Calu3 (cell line): ENCODE data around the gene VCL. TPM values are rescaled to one million over a fixed set of nuclear protein-coding genes. Genes with fewer than 3 reads are reported as not detected.

Experiments used
- BruUV-seq: library from RNA; stranded (reverse); fragments of 400-500 nt; replicated peaks from 2 replicates; lab custom pipeline; 2021; lab: Mats Ljungman, UMichigan
- CTCF ChIA-PET: fragments of 300-600 bp; sonication (Branson Sonifier 250); formaldehyde crosslinking; loops from one replicate; lab custom pipeline; 2022; ENCODE audit warnings: antibody characterized with exemption; lab: Charles Lee
- DNase-seq: peaks from one replicate; pipeline ENCODE4 v3.0.0; 2022
- H3K27ac Mint-ChIP-seq: one replicate; pipeline ENCODE4 v1.8.0; 2022; ENCODE audit warnings: mixed read lengths; ENCODE audit not compliant: unreplicated experiment
- H3K27me3 Mint-ChIP-seq: one replicate; pipeline ENCODE4 v1.8.0; 2022; ENCODE audit warnings: mixed read lengths; ENCODE audit not compliant: unreplicated experiment
- H3K36me3 Mint-ChIP-seq: one replicate; pipeline ENCODE4 v1.8.0; 2022; ENCODE audit warnings: mild to moderate bottlenecking, moderate library complexity, mixed read lengths; ENCODE audit not compliant: insufficient read depth, unreplicated experiment
- H3K4me1 Mint-ChIP-seq: one replicate; pipeline ENCODE4 v1.8.0; 2022; ENCODE audit warnings: mild to moderate bottlenecking, low read depth, mixed read lengths; ENCODE audit not compliant: unreplicated experiment
- H3K4me3 Mint-ChIP-seq: one replicate; pipeline ENCODE4 v1.8.0; 2022; ENCODE audit warnings: mild to moderate bottlenecking, low read depth, moderate library complexity, mixed read lengths; ENCODE audit not compliant: unreplicated experiment
- H3K9me3 Mint-ChIP-seq: one replicate; pipeline ENCODE4 v1.8.0; 2022; ENCODE audit warnings: low read depth, mixed read lengths; ENCODE audit not compliant: unreplicated experiment
- intact Hi-C: fragments of 100-400 bp; cut with micrococcal nuclease; formaldehyde crosslinking; loops from one replicate; pipeline ENCODE4 v1.10.0; 2022; ENCODE audit not compliant: unreplicated experiment
- total RNA-seq: library from RNA; stranded (reverse); gene quantifications from 2 replicates; pipeline ENCODE4 v1.2.3, GENCODE V29; 2022
- TF ChIP-seq, protein P1 (sequence below): fragments of 200-600 bp; IDR thresholded peaks from one replicate; pipeline ENCODE4 v1.8.0; 2022; ENCODE audit warnings: antibody characterized with exemption; ENCODE audit not compliant: unreplicated experiment

VCL gene
- total RNA-seq, 1 experiment from 2014 or later: 237 TPM

DNA sequence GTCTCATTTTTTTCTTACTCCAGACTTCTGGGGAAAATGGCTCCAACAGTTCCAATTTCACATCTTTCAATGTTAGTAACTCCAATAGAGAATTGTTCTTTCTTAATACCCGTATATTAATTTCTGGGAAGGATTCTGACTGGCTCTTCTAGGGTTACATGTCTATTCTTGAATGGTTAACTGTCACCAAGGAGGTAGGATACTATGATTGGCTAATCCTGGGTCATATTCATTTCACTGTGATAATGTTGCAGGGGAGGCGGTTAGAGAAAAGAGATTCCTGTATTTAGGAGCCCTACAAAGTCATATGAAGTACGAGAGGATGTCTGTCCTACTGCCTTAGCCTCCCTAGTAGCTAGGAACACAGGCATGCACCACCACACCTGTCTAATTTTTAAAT lies 16.1 kb upstream of the VCL start:
- TF ChIP-seq, protein P1, sequence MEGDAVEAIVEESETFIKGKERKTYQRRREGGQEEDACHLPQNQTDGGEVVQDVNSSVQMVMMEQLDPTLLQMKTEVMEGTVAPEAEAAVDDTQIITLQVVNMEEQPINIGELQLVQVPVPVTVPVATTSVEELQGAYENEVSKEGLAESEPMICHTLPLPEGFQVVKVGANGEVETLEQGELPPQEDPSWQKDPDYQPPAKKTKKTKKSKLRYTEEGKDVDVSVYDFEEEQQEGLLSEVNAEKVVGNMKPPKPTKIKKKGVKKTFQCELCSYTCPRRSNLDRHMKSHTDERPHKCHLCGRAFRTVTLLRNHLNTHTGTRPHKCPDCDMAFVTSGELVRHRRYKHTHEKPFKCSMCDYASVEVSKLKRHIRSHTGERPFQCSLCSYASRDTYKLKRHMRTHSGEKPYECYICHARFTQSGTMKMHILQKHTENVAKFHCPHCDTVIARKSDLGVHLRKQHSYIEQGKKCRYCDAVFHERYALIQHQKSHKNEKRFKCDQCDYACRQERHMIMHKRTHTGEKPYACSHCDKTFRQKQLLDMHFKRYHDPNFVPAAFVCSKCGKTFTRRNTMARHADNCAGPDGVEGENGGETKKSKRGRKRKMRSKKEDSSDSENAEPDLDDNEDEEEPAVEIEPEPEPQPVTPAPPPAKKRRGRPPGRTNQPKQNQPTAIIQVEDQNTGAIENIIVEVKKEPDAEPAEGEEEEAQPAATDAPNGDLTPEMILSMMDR: no peak
- no peaks in the 10 kb centered on the region for H3K27me3 Mint-ChIP-seq
- no peak for DNase-seq
- intact Hi-C loops: no loop called here
- CTCF ChIA-PET: interaction anchor here (0.5 kb wide), 1 partner anchor 1526 kb away, joined by 3 read pairs; no protein-coding TSS in a partner anchor
- no peak overlapping the region for H3K27ac Mint-ChIP-seq
- no peaks in the 10 kb centered on the region for H3K9me3 Mint-ChIP-seq
- no TSS peak for BruUV-seq
- H3K36me3 Mint-ChIP-seq: no peaks in the 10 kb centered on the region
- H3K4me3 Mint-ChIP-seq: no peak overlapping the region
- H3K4me1 Mint-ChIP-seq: peaks cover 14% of the 10 kb centered on the region

DNA sequence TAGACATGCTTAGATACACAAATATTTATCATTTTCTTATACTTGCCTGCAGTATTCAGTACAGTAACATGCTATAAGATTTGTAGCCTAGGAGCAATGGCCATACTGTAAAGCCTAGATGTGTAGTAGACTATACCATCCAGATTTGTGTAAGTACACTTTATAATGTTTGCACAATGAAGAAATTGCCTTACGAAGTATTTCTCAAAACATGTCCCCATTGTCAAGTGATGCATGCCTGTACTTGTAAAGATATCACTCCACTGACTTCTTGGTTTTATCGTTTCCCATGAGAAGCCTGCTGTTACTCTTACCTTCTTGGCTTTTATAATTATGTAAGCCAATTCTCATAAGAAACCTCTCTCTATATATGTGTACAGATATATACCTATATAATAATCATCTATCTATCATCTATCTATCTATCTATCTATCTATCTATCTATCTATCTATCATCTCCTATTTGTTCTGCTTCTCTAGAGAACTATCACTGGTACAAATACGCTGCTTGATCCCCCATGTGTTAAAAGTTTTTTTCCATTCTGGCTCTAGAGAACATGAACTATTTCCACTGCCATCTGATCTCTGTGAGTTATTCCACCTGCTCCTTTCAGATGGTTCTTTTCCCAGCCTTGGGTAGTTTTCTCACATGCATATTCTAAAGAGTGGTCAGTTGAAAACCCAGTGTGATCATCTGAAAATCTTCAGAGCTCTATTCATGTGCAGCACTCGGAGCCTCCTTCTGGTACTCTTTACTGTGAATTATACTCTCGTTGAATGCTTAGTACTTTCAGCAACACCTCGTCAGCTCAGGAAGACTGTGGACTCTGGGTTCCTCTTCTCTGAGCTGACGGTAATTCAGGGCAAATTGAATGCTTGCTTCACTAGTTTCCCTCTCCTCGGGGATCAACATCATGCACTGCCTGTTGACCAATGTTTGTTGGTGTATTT lies 14.5 kb upstream of the VCL start:
- intact Hi-C loops: no loop called here
- peaks cover 14% of the 10 kb centered on the region for H3K4me1 Mint-ChIP-seq
- H3K4me3 Mint-ChIP-seq: no peak overlapping the region
- no TSS peak for BruUV-seq
- H3K36me3 Mint-ChIP-seq: no peaks in the 10 kb centered on the region
- no peak overlapping the region for H3K27ac Mint-ChIP-seq
- TF ChIP-seq, protein P1: no peak
- H3K27me3 Mint-ChIP-seq: no peaks in the 10 kb centered on the region
- DNase-seq: no peak
- no peaks in the 10 kb centered on the region for H3K9me3 Mint-ChIP-seq
- CTCF ChIA-PET: interaction anchor here (0.6 to 1.1 kb wide), 4 partner anchors 15 to 95 kb away, joined by 3 to 4 read pairs (median 3); no protein-coding TSS in a partner anchor

- Mint-ChIP-seq H3K36me3 (peaks cover 3% of the 10 kb centered on the region), H3K27me3 (no peaks in the 10 kb centered on the region), H3K4me1 (peaks cover 11% of the 10 kb centered on the region), H3K9me3 (no peaks in the 10 kb centered on the region), H3K4me3 (no peak overlapping the region), H3K27ac (no peak overlapping the region)
- TF ChIP-seq, protein P1: no peak
- CTCF ChIA-PET: no interaction called here
- no TSS peak for BruUV-seq
- intact Hi-C loops: no loop called here
- DNase-seq: no peak
Observed at GRCh38 chr10:73989594-73990150, 8.2 kb upstream of the VCL start.

- BruUV-seq: no TSS peak
- TF ChIP-seq, protein P1: no peak
Observed at GRCh38 chr10:73991203-73991883, 6.6 kb upstream of the VCL start.

More at GRCh38 chr10:73991203-73991883, 6.6 kb upstream of the VCL start:
- DNase-seq: no peak
- intact Hi-C loops: no loop called here
- Mint-ChIP-seq H3K27me3 (no peaks in the 10 kb centered on the region), H3K4me3 (no peak overlapping the region), H3K4me1 (peaks cover 21% of the 10 kb centered on the region), H3K9me3 (no peaks in the 10 kb centered on the region), H3K27ac (no peak overlapping the region), H3K36me3 (peaks cover 3% of the 10 kb centered on the region)
- CTCF ChIA-PET: no interaction called here
